ENCODE data around the gene LAMB4. TPM values are rescaled to one million over a fixed set of nuclear protein-coding genes. Genes with fewer than 3 reads are reported as not detected.

Gene LAMB4
- total and polyA plus RNA-seq, 2 donors: 0.42 to 0.52 TPM

GRCh38 chr7:108054537-108054936 is 75.6 kb downstream of the LAMB4 start:
- Histone ChIP-seq H3K27ac (ENCODE audit: low read depth in 1 of 2, low read length in 1 of 2) (no peak overlapping the region), H3K27me3 (ENCODE audit: control insufficient read depth in 2 of 2, insufficient read depth in 1 of 2, low read length in 1 of 2) (no peaks in the 10 kb centered on the region), H3K36me3 (ENCODE audit: control insufficient read depth in 2 of 2, insufficient read depth in 2 of 2, low read length in 1 of 2) (no peaks in the 10 kb centered on the region), H3K9me3 (ENCODE audit: control insufficient read depth in 2 of 2, insufficient read depth in 1 of 2, low read length in 1 of 2) (no peaks in the 10 kb centered on the region), H3K4me1 (ENCODE audit: control insufficient read depth in 2 of 2, insufficient read depth in 2 of 2, low read length in 2 of 2) (no peaks in the 10 kb centered on the region), H3K4me3 (ENCODE audit: low read length in 2 of 2) (no peak overlapping the region)
- WGBS: 95% methylated on average over 1 of the region's 1 CpG
- DNase-seq (ENCODE audit: low read depth in 6 of 9, low spot score in 9 of 9): no peak

GRCh38 chr7:108053250-108053649 is 76.9 kb downstream of the LAMB4 start:
- Histone ChIP-seq H3K27ac (ENCODE audit: low read depth in 1 of 2, low read length in 1 of 2) (no peak overlapping the region), H3K27me3 (ENCODE audit: control insufficient read depth in 2 of 2, insufficient read depth in 1 of 2, low read length in 1 of 2) (no peaks in the 10 kb centered on the region), H3K36me3 (ENCODE audit: control insufficient read depth in 2 of 2, insufficient read depth in 2 of 2, low read length in 1 of 2) (no peaks in the 10 kb centered on the region), H3K9me3 (ENCODE audit: control insufficient read depth in 2 of 2, insufficient read depth in 1 of 2, low read length in 1 of 2) (no peaks in the 10 kb centered on the region), H3K4me1 (ENCODE audit: control insufficient read depth in 2 of 2, insufficient read depth in 2 of 2, low read length in 2 of 2) (no peaks in the 10 kb centered on the region), H3K4me3 (ENCODE audit: low read length in 2 of 2) (no peak overlapping the region)
- WGBS: 84% methylated on average over 4 of the region's 4 CpGs
- DNase-seq (ENCODE audit: low read depth in 6 of 9, low spot score in 9 of 9): no peak

DNA sequence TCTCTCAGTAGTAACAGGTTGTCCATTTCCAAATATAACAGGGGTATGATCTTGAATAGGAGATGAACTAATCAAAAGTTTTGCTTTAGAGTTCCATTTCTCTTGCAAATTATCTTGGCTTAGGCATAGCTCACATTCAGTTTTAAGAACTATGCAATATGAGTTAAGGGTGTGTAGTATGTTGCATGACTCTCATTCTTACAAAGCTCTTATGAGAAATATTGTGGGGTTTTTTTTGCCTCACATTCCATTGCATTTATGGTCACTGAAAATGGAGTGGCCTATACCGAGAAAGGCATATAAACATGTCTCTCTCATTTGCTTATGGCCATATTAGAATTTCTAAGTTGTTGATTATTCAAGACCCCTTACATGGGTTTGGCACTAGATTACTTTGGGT is 78.7 kb downstream of the LAMB4 start:
- no peaks in the 10 kb centered on the region for H3K36me3 ChIP-seq (ENCODE audit: control insufficient read depth in 2 of 2, insufficient read depth in 2 of 2, low read length in 1 of 2)
- no peaks in the 10 kb centered on the region for H3K9me3 ChIP-seq (ENCODE audit: control insufficient read depth in 2 of 2, insufficient read depth in 1 of 2, low read length in 1 of 2)
- peaks cover 0 to 2% of the 10 kb centered on the region in 2 donors for H3K4me1 ChIP-seq (ENCODE audit: control insufficient read depth in 2 of 2, insufficient read depth in 2 of 2, low read length in 2 of 2)
- no peaks in the 10 kb centered on the region for H3K27me3 ChIP-seq (ENCODE audit: control insufficient read depth in 2 of 2, insufficient read depth in 1 of 2, low read length in 1 of 2)
- WGBS: 50% methylated on average over 1 of the region's 1 CpG
- H3K4me3 ChIP-seq (ENCODE audit: low read length in 2 of 2): no peak overlapping the region
- H3K27ac ChIP-seq (ENCODE audit: low read depth in 1 of 2, low read length in 1 of 2): no peak overlapping the region
- no peak for DNase-seq (ENCODE audit: low read depth in 6 of 9, low spot score in 9 of 9)

- peak in 7 of 9 donors; percentile 9 to 67 (median 24) for DNase-seq (ENCODE audit: low read depth in 6 of 9, low spot score in 9 of 9)
- peaks cover 0 to 2% of the 10 kb centered on the region in 2 donors for H3K4me1 ChIP-seq (ENCODE audit: control insufficient read depth in 2 of 2, insufficient read depth in 2 of 2, low read length in 2 of 2)
- no peaks in the 10 kb centered on the region for H3K27me3 ChIP-seq (ENCODE audit: control insufficient read depth in 2 of 2, insufficient read depth in 1 of 2, low read length in 1 of 2)
- no peaks in the 10 kb centered on the region for H3K9me3 ChIP-seq (ENCODE audit: control insufficient read depth in 2 of 2, insufficient read depth in 1 of 2, low read length in 1 of 2)
- no peak overlapping the region for H3K4me3 ChIP-seq (ENCODE audit: low read length in 2 of 2)
- H3K27ac ChIP-seq (ENCODE audit: low read depth in 1 of 2, low read length in 1 of 2): no peak overlapping the region
- WGBS: 83% methylated on average over 3 of the region's 3 CpGs
- H3K36me3 ChIP-seq (ENCODE audit: control insufficient read depth in 2 of 2, insufficient read depth in 2 of 2, low read length in 1 of 2): no peaks in the 10 kb centered on the region
Measured at GRCh38 chr7:108049962-108050361, 80.2 kb downstream of the LAMB4 start.

DNA sequence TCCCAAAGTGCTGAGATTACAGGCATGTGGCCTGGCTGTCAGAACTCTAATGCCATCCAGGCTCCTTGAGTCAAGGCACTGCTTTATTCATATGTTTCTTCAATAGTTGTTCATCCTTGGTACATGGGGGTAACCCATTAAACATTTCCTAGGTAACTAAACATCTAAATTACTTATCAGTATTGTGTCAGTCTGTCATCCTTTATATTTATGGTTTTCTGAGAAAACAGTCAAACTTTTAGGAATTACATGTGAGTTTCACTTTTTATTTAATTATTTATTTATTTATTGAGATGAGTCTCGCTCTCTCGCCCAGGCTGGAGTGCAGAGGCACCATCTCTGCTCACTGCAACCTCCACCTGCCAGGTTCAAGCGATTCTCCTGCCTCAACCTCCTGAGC is 81.7 kb downstream of the LAMB4 start:
- Histone ChIP-seq H3K27me3 (ENCODE audit: control insufficient read depth in 2 of 2, insufficient read depth in 1 of 2, low read length in 1 of 2) (no peaks in the 10 kb centered on the region), H3K36me3 (ENCODE audit: control insufficient read depth in 2 of 2, insufficient read depth in 2 of 2, low read length in 1 of 2) (no peaks in the 10 kb centered on the region)
- 98% methylated on average over 3 of the region's 3 CpGs for WGBS

DNA sequence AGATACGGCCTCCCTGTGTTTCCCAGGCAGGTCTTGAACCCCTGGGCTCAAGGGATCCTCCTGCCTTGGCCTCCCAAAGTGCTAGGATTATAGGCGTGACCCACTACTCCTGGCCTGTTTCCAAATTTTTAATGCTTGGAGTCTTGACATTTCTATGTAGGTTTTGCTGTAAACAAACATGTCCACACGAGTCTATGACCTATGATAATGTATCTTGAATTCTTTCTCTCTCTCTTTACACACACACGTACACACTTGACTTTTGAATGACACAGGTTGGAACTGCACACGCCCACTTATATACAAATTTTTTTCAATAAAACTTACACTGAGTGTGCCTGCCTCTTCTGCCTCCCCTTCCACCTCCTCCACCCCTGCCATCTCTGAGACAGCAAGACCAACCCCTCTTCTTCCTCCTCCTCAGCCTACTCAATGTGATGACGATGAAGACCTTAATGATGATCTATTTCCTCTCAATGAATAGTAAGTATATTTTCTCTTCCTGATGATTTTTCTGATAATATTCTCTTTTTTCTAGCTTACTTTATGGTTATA is 83.1 kb downstream of the LAMB4 start:
- no peak for DNase-seq (ENCODE audit: low read depth in 6 of 9, low spot score in 9 of 9)
- H3K9me3 ChIP-seq (ENCODE audit: control insufficient read depth in 2 of 2, insufficient read depth in 1 of 2, low read length in 1 of 2): no peaks in the 10 kb centered on the region
- no peaks in the 10 kb centered on the region for H3K27me3 ChIP-seq (ENCODE audit: control insufficient read depth in 2 of 2, insufficient read depth in 1 of 2, low read length in 1 of 2)
- H3K4me1 ChIP-seq (ENCODE audit: control insufficient read depth in 2 of 2, insufficient read depth in 2 of 2, low read length in 2 of 2): peaks cover 0 to 2% of the 10 kb centered on the region in 2 donors
- WGBS: 89% methylated on average over 6 of the region's 6 CpGs
- no peak overlapping the region for H3K27ac ChIP-seq (ENCODE audit: low read depth in 1 of 2, low read length in 1 of 2)
- H3K36me3 ChIP-seq (ENCODE audit: control insufficient read depth in 2 of 2, insufficient read depth in 2 of 2, low read length in 1 of 2): no peaks in the 10 kb centered on the region
- H3K4me3 ChIP-seq (ENCODE audit: low read length in 2 of 2): no peak overlapping the region

More for the DNA sequence above, 81.7 kb downstream of the LAMB4 start:
- DNase-seq (ENCODE audit: low read depth in 6 of 9, low spot score in 9 of 9): no peak
- Histone ChIP-seq H3K27ac (ENCODE audit: low read depth in 1 of 2, low read length in 1 of 2) (no peak overlapping the region), H3K4me1 (ENCODE audit: control insufficient read depth in 2 of 2, insufficient read depth in 2 of 2, low read length in 2 of 2) (peaks cover 0 to 2% of the 10 kb centered on the region in 2 donors), H3K4me3 (ENCODE audit: low read length in 2 of 2) (no peak overlapping the region), H3K9me3 (ENCODE audit: control insufficient read depth in 2 of 2, insufficient read depth in 1 of 2, low read length in 1 of 2) (no peaks in the 10 kb centered on the region)

- H3K27me3 ChIP-seq (ENCODE audit: control insufficient read depth in 2 of 2, insufficient read depth in 1 of 2, low read length in 1 of 2): no peaks in the 10 kb centered on the region
- H3K4me3 ChIP-seq (ENCODE audit: low read length in 2 of 2): no peak overlapping the region
- 95% methylated on average over 1 of the region's 1 CpG for WGBS
- H3K4me1 ChIP-seq (ENCODE audit: control insufficient read depth in 2 of 2, insufficient read depth in 2 of 2, low read length in 2 of 2): peaks cover 0 to 2% of the 10 kb centered on the region in 2 donors
- no peak for DNase-seq (ENCODE audit: low read depth in 6 of 9, low spot score in 9 of 9)
- no peak overlapping the region for H3K27ac ChIP-seq (ENCODE audit: low read depth in 1 of 2, low read length in 1 of 2)
- H3K9me3 ChIP-seq (ENCODE audit: control insufficient read depth in 2 of 2, insufficient read depth in 1 of 2, low read length in 1 of 2): no peaks in the 10 kb centered on the region
- H3K36me3 ChIP-seq (ENCODE audit: control insufficient read depth in 2 of 2, insufficient read depth in 2 of 2, low read length in 1 of 2): no peaks in the 10 kb centered on the region
Measured at GRCh38 chr7:108045669-108046068, 84.5 kb downstream of the LAMB4 start.

DNA sequence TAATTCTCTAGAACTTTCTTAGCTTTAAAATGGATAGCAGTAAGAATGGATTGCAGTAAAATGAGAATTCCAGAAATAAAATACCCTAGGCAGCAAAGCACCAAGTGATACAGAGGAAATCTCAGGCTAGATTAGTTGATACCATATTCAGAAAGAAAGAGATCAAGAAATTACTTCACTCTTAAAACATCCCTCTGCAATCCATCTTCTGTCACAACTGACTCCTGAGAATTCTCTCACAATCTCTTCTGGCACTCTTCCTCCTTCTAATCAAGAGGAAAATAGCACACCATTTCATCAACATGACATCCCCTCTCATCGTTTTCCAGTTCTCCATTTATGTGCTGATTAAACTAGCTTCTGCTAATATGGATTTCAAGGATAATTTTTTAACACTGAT is 85.0 kb downstream of the LAMB4 start:
- 58% methylated on average over 1 of the region's 1 CpG for WGBS
- DNase-seq (ENCODE audit: low read depth in 6 of 9, low spot score in 9 of 9): no peak
- no peak overlapping the region for H3K27ac ChIP-seq (ENCODE audit: low read depth in 1 of 2, low read length in 1 of 2)

GRCh38 chr7:108044345-108044744 is 85.8 kb downstream of the LAMB4 start:
- no peak overlapping the region for H3K27ac ChIP-seq (ENCODE audit: low read depth in 1 of 2, low read length in 1 of 2)

More for the DNA sequence above, 85.0 kb downstream of the LAMB4 start:
- no peaks in the 10 kb centered on the region for H3K9me3 ChIP-seq (ENCODE audit: control insufficient read depth in 2 of 2, insufficient read depth in 1 of 2, low read length in 1 of 2)
- no peaks in the 10 kb centered on the region for H3K27me3 ChIP-seq (ENCODE audit: control insufficient read depth in 2 of 2, insufficient read depth in 1 of 2, low read length in 1 of 2)
- H3K4me1 ChIP-seq (ENCODE audit: control insufficient read depth in 2 of 2, insufficient read depth in 2 of 2, low read length in 2 of 2): peaks cover 0 to 2% of the 10 kb centered on the region in 2 donors
- no peaks in the 10 kb centered on the region for H3K36me3 ChIP-seq (ENCODE audit: control insufficient read depth in 2 of 2, insufficient read depth in 2 of 2, low read length in 1 of 2)
- no peak overlapping the region for H3K4me3 ChIP-seq (ENCODE audit: low read length in 2 of 2)

More at GRCh38 chr7:108044345-108044744, 85.8 kb downstream of the LAMB4 start:
- Histone ChIP-seq H3K4me3 (ENCODE audit: low read length in 2 of 2) (no peak overlapping the region), H3K4me1 (ENCODE audit: control insufficient read depth in 2 of 2, insufficient read depth in 2 of 2, low read length in 2 of 2) (peaks cover 0 to 2% of the 10 kb centered on the region in 2 donors), H3K27me3 (ENCODE audit: control insufficient read depth in 2 of 2, insufficient read depth in 1 of 2, low read length in 1 of 2) (no peaks in the 10 kb centered on the region), H3K36me3 (ENCODE audit: control insufficient read depth in 2 of 2, insufficient read depth in 2 of 2, low read length in 1 of 2) (no peaks in the 10 kb centered on the region), H3K9me3 (ENCODE audit: control insufficient read depth in 2 of 2, insufficient read depth in 1 of 2, low read length in 1 of 2) (no peaks in the 10 kb centered on the region)
- 98% methylated on average over 2 of the region's 2 CpGs for WGBS
- no peak for DNase-seq (ENCODE audit: low read depth in 6 of 9, low spot score in 9 of 9)
